Activated naive CD8-positive, alpha-beta T cell (primary cell): Measurements from ENCODE around the gene MXRA7.

ENCODE experiments used
- H3K27ac Mint-ChIP-seq: one replicate; pipeline ENCODE4 v1.8.0; 2021; ENCODE audit warnings: mixed read lengths
- H3K27me3 Mint-ChIP-seq: one replicate; pipeline ENCODE4 v1.8.0; 2021; ENCODE audit warnings: mixed read lengths
- H3K36me3 Mint-ChIP-seq: one replicate; pipeline ENCODE4 v1.8.0; 2021; ENCODE audit warnings: mixed read lengths
- H3K4me1 Mint-ChIP-seq: one replicate; pipeline ENCODE4 v1.8.0; 2021; ENCODE audit warnings: low read depth, mixed read lengths
- H3K4me3 Mint-ChIP-seq: one replicate; pipeline ENCODE4 v1.8.0; 2021; ENCODE audit warnings: mild to moderate bottlenecking, mixed read lengths
- H3K9me3 Mint-ChIP-seq: one replicate; pipeline ENCODE4 v1.8.0; 2021; ENCODE audit warnings: low read depth, mixed read lengths

Gene MXRA7

DNA sequence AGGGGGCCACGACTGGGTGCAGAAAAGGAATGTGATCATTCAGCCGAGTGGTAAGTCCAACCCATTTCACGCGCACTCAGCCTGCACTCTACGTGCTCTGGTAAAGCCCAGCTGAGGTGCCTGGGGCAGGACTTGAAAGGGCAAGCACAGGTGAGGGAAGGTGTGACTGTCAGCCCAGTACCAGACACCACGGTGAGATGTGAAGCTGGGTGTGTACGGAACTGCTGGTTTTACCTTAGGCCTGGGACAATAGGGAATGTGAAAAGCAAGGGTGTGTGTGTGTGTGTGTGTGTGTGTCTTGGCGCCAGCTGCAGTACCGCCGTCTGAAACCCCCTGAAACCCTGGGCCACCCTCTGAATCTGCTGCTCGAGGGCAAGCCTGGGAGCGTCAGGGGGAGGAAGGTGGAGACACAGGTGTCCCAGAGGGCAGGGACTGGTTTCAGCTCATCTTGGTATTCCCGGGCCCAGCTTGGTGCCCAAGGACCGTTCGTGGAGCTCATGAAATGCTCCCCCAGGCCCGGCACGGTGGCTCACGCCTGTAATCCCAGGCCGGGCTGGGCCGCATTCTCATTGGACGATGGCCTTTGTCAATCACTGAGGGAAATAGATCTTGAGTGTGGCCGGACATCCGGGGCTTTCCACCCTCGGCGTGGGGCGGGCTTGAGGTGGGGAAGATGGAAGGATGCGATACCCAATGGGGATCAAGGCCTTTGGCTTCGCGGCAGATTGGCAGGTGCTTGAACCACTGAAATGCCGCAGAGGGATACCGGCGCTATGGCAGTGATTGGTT lies 39.4 kb downstream of the MXRA7 start:
- Mint-ChIP-seq H3K27me3 (no peaks in the 10 kb centered on the region), H3K36me3 (no peaks in the 10 kb centered on the region), H3K27ac (peak overlapping the region; percentile 96)

DNA sequence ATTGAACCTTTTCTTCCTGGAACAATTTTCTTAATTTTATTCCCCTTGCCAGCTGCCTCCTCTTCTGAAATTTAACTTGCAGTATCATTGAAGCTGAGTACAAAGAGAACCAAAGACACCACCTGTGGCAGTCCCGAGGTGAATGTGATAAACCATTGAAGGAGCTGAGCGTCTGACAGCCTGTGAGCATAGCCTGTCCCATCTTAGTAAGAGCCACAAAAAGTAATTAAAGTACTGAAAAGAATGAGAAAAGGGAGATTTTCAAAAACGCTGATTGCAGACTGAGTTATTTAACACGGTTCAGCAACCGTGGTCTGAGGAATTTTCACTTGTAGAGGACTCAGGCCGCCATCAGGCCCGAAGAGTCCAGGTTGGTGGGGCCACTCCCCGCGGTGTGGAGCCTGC lies 40.0 kb downstream of the MXRA7 start:
- Mint-ChIP-seq H3K27me3 (no peaks in the 10 kb centered on the region), H3K36me3 (no peaks in the 10 kb centered on the region), H3K4me1 (peaks cover 43% of the 10 kb centered on the region), H3K4me3 (peak overlapping the region; percentile 93), H3K27ac (peak overlapping the region; percentile 96), H3K9me3 (no peaks in the 10 kb centered on the region)

More for the DNA sequence above, 39.4 kb downstream of the MXRA7 start:
- Mint-ChIP-seq H3K4me1 (peaks cover 43% of the 10 kb centered on the region), H3K9me3 (no peaks in the 10 kb centered on the region), H3K4me3 (peak overlapping the region; percentile 93)

DNA sequence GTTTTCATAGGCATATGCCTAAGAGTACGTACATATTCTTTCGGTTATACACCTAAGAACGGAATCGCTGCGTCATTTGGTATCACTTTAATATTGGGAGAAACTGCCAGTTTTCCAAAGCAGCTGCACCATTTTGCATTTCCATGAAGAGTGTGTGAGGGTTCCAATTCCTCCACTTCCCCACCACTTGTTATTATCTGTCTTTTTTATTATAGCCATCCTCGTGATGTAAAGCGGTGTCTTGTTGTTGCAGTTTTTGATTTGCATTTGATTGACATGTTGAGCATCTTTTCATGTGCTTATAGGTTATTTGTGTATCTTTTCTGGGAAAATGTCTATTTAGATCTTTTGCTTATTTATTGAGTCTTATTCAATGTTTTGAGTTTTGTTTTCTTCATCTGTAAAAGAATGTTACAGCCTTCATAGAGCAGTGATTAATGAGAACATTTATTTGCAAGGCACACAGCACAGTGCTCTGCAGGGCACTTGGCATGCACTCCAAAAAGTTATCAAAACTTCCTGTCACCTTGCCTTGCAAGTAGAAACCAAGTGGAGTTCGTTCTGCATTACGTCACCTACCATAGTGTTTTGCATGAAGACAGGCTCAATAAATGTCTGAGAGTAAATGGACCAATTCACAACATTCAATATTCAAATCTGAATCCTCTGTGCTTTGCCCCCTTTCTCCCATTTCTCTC lies 40.6 kb downstream of the MXRA7 start:
- H3K4me1 Mint-ChIP-seq, result peaks cover 43% of the 10 kb centered on the region
- H3K4me3 Mint-ChIP-seq, result peak overlapping the region; percentile 93
- no peaks in the 10 kb centered on the region for H3K36me3 Mint-ChIP-seq

DNA sequence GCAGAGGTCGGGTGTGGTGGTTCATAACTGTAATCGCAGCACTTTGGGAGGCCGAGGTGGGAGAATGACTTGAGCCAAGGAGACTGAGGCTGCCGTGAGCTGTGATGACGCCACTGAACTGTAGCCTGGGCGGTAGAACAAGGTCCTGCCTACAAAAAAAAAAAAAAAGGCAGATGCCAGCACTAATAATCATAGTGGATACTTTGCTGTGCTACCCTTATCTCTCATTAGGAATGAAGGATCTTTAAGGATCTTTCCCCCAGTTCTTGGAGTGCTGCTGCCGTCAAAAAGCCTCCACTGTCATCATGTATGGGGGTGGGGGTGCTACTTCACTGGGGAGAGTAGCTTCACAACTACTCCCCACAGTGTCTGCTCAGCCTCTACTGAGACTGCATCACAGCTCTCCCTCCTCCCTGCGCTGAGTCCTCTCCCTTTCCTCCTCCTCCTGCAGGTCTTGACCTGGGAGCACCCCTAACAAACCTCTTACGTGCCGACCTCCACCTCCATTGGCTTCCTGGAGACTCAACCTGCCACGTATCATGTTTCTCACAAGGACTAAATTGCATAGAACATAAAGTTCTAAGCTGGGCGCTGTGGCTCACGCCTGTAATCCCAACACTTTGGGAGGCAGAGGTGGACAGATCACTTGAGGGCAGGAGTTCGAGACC lies 42.8 kb downstream of the MXRA7 start:
- Mint-ChIP-seq H3K4me3 (no peak overlapping the region), H3K4me1 (peaks cover 35% of the 10 kb centered on the region), H3K36me3 (no peaks in the 10 kb centered on the region), H3K9me3 (no peaks in the 10 kb centered on the region), H3K27me3 (no peaks in the 10 kb centered on the region), H3K27ac (no peak overlapping the region)

More for the DNA sequence above, 40.6 kb downstream of the MXRA7 start:
- Mint-ChIP-seq H3K27ac (peak overlapping the region; percentile 96), H3K27me3 (no peaks in the 10 kb centered on the region), H3K9me3 (no peaks in the 10 kb centered on the region)

DNA sequence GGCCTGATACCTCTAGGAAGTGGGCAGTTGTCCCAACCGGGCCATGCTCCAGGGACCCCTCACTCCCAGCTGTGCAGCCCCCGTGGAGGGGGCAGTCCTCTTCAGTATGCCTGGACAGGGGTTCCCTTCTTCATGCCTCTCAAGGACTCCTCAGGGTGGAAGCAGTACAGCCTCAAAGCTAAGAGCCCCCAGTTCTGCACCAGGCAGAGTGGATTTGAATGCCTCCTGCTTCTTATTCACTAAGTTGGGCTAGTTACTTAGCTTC lies 43.3 kb downstream of the MXRA7 start:
- H3K4me1 Mint-ChIP-seq, result peaks cover 30% of the 10 kb centered on the region
- H3K4me3 Mint-ChIP-seq, result no peak overlapping the region
- H3K27me3 Mint-ChIP-seq, result no peaks in the 10 kb centered on the region
- no peaks in the 10 kb centered on the region for H3K9me3 Mint-ChIP-seq
- no peak overlapping the region for H3K27ac Mint-ChIP-seq
- no peaks in the 10 kb centered on the region for H3K36me3 Mint-ChIP-seq

DNA sequence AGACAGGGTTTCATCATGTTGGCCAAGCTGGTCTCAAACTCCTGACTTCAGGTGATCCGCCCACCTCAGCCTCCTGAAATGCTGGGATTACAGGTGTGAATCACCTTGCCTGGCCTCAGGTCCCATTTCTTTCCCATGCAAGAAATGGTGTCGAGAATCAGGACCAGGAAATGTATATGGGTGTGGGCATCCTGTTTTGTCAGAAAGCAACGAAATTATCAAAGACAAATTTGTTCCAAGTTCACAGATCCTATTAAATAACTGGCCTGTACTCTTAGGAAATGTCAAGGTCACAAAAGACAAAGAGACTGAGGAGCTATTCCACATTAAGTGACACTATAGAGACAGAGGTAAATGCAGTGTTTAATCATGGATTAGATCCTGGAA lies 50.1 kb downstream of the MXRA7 start:
- Mint-ChIP-seq H3K27me3 (no peaks in the 10 kb centered on the region), H3K9me3 (no peaks in the 10 kb centered on the region), H3K4me3 (no peak overlapping the region), H3K36me3 (no peaks in the 10 kb centered on the region), H3K27ac (no peak overlapping the region), H3K4me1 (peaks cover 21% of the 10 kb centered on the region)

DNA sequence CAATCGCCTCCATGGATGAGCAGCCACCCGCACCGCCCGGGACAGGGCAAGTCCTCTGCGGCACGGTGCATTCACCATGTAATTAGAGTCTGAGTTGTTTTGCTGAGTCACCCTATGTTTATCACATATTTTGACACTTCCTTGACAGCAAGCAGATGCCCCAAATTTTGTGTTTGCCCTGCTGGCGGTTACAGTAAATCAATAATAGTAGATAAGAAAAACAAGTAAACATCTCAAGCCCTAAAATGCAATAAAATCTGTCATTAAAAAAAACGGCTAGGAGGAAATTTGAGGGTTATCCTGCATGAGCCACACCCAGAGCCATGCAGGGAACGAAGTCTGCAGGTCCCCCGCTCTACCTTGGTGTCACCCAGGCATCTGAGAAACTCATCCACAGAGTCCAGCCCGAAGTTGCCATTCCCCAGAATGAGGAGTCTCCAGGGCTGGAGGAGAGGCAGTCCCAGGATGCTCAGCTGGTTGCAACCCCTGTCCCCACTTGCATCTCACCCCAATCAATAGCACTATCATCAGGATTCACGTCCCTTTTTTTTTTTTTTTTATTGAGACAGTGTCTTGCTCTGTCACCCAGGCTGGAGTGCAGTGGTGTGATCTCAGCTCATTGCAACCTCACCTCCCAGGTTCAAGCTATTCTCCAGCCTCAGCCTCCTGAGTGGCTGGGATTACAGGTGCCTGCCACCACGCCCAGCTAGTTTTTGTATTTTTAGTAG lies 50.7 kb downstream of the MXRA7 start:
- Mint-ChIP-seq H3K27me3 (no peaks in the 10 kb centered on the region), H3K4me1 (peaks cover 21% of the 10 kb centered on the region), H3K27ac (no peak overlapping the region), H3K9me3 (no peaks in the 10 kb centered on the region), H3K36me3 (no peaks in the 10 kb centered on the region), H3K4me3 (no peak overlapping the region)

DNA sequence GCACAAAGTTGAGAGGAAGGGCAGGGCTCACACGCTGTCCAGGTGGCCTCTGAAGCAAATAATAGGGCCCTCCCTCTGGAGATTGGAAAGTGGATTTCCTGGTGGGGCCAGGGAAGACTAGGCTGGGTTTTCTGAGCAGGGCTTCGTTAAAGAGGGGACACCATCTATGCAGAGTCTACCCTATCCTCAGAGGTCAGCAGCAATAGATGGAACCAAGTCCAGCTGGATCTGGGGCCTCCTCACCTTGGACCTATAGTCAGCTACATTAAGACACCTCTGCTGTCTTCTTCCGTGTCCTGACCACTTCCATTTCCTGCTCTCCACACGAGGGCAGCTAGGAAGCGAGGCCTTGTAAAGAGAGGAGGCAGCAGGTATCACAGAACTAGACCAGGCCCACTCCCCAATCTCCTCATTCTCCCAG lies 52.5 kb downstream of the MXRA7 start:
- peaks cover 21% of the 10 kb centered on the region for H3K4me1 Mint-ChIP-seq
- no peak overlapping the region for H3K4me3 Mint-ChIP-seq
- no peaks in the 10 kb centered on the region for H3K27me3 Mint-ChIP-seq
- no peaks in the 10 kb centered on the region for H3K9me3 Mint-ChIP-seq
- no peaks in the 10 kb centered on the region for H3K36me3 Mint-ChIP-seq
- H3K27ac Mint-ChIP-seq, result no peak overlapping the region

DNA sequence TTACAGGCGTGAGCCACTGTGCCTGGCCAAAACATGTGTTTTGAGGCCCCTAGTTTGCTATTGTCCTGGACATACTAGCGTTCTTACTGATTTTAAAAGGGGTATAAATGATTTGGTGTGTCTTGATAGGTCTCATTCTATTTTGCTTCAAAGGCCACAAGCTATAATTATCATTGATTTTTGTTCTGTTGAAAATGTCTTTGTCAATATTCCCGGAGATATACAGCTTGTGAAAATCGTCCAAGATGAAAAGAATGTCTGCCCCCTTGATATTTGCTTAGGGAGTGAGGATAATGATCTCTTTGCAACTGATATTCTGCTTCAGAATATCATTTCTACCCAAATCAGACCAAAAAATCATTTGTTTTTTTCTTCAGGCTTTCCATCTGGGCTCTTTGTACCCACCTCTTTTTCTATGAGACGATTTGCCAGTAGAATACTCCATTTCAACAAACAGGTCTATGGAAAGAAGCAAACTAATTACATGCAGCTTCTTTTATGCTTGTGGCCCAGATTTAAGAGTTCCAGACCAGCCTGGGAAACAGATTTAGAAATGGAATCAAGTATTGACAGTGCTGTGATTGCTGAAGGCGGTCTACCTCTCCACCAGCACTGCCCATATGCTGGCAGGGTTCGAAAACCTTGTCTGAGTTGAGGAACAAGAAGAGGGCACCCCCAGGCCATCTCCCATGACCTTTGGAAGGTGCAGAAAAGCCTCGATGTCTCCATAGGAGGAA lies 53.1 kb downstream of the MXRA7 start:
- Mint-ChIP-seq H3K4me1 (peaks cover 21% of the 10 kb centered on the region), H3K27me3 (no peaks in the 10 kb centered on the region), H3K9me3 (no peaks in the 10 kb centered on the region), H3K27ac (no peak overlapping the region), H3K4me3 (no peak overlapping the region), H3K36me3 (no peaks in the 10 kb centered on the region)

DNA sequence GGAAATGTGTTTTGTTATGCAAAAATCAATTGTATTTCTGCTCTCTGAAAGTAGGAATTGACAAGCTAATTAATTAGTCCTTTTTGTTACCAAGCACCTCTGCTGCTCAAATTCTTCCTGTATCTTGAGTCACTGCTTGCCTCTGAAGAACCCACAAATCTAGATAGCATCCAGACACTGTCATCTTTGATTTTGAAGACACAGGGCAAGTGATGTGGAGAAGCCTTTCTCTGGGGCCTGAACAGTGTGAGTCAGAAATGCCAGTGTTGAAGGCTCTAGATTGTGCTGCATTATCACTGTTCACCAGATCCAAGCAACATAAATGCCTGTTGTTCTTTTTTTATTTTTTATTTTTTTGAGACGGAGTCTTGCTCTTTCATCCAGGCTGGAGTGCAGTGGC lies 56.4 kb downstream of the MXRA7 start:
- no peak overlapping the region for H3K27ac Mint-ChIP-seq
- no peaks in the 10 kb centered on the region for H3K36me3 Mint-ChIP-seq
- peaks cover 2% of the 10 kb centered on the region for H3K27me3 Mint-ChIP-seq
- H3K9me3 Mint-ChIP-seq, result peaks cover 4% of the 10 kb centered on the region
- H3K4me1 Mint-ChIP-seq, result peaks cover 6% of the 10 kb centered on the region
- no peak overlapping the region for H3K4me3 Mint-ChIP-seq

DNA sequence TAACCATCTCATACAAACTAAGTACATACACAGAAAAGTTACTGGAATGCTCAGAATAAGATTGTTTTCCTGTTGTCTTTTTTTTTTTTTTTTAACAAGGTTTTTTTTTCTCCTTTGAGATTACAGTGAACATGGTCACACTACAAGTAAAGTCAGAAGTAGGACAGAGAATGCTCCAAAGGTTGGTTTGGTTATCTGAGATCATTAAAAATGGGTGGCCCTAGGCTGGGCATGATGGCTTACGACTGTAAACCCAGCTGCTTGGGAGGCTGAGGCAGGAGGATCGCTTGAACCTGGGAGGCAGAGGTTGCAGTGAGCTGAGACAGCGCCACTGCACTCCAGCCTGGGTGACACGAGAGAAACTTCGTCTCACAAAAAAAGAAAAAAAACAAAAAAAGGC lies 60.3 kb downstream of the MXRA7 start:
- Mint-ChIP-seq H3K4me3 (no peak overlapping the region), H3K36me3 (peaks cover 3% of the 10 kb centered on the region), H3K27me3 (peaks cover 2% of the 10 kb centered on the region), H3K4me1 (peaks cover 2% of the 10 kb centered on the region), H3K9me3 (peaks cover 8% of the 10 kb centered on the region), H3K27ac (no peak overlapping the region)

DNA sequence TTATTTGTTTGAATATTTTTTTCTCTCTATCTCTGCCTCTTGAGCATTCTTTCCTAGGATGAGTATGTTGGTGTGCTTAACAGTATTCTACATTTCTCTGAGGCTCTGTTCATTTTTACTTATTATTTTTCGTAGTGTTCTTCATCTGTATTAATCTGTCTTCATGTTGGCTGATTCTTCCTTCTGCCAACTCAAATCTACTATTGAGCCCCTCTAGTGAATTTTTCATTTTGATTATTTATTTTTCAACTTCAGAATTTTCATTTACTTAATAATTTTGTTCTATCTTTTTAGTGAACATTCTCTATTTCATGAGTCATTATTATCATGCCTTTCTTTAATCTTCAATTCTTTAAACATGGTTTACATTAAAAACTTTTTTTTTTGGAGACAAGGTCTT lies 64.1 kb downstream of the MXRA7 start:
- Mint-ChIP-seq H3K9me3 (peaks cover 4% of the 10 kb centered on the region), H3K4me1 (peaks cover 14% of the 10 kb centered on the region), H3K27ac (no peak overlapping the region), H3K36me3 (peaks cover 3% of the 10 kb centered on the region), H3K27me3 (peaks cover 2% of the 10 kb centered on the region), H3K4me3 (no peak overlapping the region)

DNA sequence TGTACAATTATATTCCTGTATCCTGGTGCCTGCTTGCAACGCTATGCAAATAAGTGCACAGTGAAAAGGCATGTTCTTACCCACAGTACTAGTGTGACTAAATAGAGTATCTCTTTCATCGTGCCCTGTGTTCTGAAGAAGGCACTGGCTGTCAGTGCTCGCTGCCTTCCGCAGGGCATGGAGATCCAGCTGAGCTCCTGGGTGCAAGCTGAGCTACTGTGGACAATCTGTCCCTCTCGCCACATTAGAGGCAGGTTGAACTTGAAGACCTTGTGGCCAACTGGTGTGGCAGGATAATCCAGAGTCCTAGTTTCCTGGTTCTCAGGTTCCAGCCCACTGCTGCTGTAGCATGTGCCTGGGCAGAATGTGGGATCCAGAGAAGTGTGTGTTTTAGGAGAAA lies 65.3 kb downstream of the MXRA7 start:
- Mint-ChIP-seq H3K27ac (no peak overlapping the region), H3K4me3 (no peak overlapping the region), H3K9me3 (peaks cover 4% of the 10 kb centered on the region), H3K4me1 (peaks cover 12% of the 10 kb centered on the region), H3K27me3 (no peaks in the 10 kb centered on the region), H3K36me3 (peaks cover 3% of the 10 kb centered on the region)

DNA sequence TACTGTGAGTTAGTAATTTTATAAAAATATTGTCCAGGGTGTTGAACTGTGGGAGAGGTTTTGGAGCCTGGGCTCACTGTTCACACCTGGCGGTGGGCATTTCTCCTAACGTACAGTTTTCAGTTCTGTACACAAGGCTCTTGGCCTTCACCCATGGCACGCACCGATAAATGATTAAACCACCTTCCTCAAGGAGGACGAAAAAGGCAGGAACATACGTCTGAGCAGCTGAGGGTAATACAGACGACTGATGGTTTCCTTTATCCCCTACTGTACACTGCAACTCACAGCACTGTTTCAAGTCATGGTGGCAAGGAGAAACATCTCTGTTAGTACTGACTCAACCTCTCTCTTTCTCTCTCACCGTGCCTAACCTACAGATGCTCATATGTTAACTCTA lies 65.8 kb downstream of the MXRA7 start:
- H3K4me1 Mint-ChIP-seq, result peaks cover 12% of the 10 kb centered on the region
- no peak overlapping the region for H3K4me3 Mint-ChIP-seq
- H3K27me3 Mint-ChIP-seq, result no peaks in the 10 kb centered on the region
- peaks cover 4% of the 10 kb centered on the region for H3K9me3 Mint-ChIP-seq
- H3K36me3 Mint-ChIP-seq, result peaks cover 3% of the 10 kb centered on the region
- H3K27ac Mint-ChIP-seq, result no peak overlapping the region
